Naive B cell (primary cell): ENCODE results near the gene NDUFS2. TPM values are rescaled to one million over a fixed set of nuclear protein-coding genes. Genes with fewer than 3 reads are reported as not detected.

Source experiments
- ATAC-seq, 2 donors: fragments of 150-1000 bp; cut with Tn5 transposase; 2 replicates each; pipeline ENCODE4 v1.10.0; 2021; ENCODE audit warnings: low read depth in 2 of 2, mild to moderate bottlenecking in 2 of 2, moderate library complexity in 2 of 2
- DNase-seq: peaks from one replicate; pipeline ENCODE4 v3.0.0; 2022
- H3K27ac Mint-ChIP-seq, 6 donors: one replicate each; pipeline ENCODE4 v1.8.0; 2020 to 2022; ENCODE audit warnings: mild to moderate bottlenecking in 6 of 6, mixed read lengths in 6 of 6, moderate library complexity in 5 of 6, inconsistent platforms in 2 of 6
- H3K27me3 Mint-ChIP-seq, 3 donors: one replicate each; pipeline ENCODE4 v1.8.0; 2021 to 2022; ENCODE audit warnings: mixed read lengths in 3 of 3, mild to moderate bottlenecking in 1 of 3
- H3K36me3 Mint-ChIP-seq, 2 donors: one replicate each; pipeline ENCODE4 v1.8.0; 2020 to 2022; ENCODE audit warnings: mixed read lengths in 2 of 2, inconsistent platforms in 1 of 2, mild to moderate bottlenecking in 1 of 2
- H3K4me1 Mint-ChIP-seq, 3 donors: one replicate each; pipeline ENCODE4 v1.8.0; 2020 to 2022; ENCODE audit warnings: mixed read lengths in 3 of 3, inconsistent platforms in 1 of 3, mild to moderate bottlenecking in 1 of 3, moderate library complexity in 1 of 3
- H3K4me3 Mint-ChIP-seq, 8 donors: one replicate each; pipeline ENCODE4 v1.8.0; 2020 to 2022; ENCODE audit warnings: mild to moderate bottlenecking in 8 of 8, mixed read lengths in 8 of 8, moderate library complexity in 8 of 8, inconsistent platforms in 2 of 8
- H3K9me3 Mint-ChIP-seq, 7 donors: one replicate each; pipeline ENCODE4 v1.8.0; 2020 to 2022; ENCODE audit warnings: mixed read lengths in 7 of 7, mild to moderate bottlenecking in 5 of 7, inconsistent platforms in 2 of 7, moderate library complexity in 1 of 7
- polyA plus RNA-seq, 6 donors: library from polyadenylated mRNA; unstranded; fragments of 300-500 nt; fragmentation: Illumina TruSeq; gene quantifications; one replicate each; pipeline ENCODE4 v1.2.3, GENCODE V29; 2021; ENCODE audit warnings: low read depth in 6 of 6

Gene NDUFS2
- polyA plus RNA-seq, 6 donors from 2014 or later, result 66.1 to 98.8 (median 87.7) TPM

DNA sequence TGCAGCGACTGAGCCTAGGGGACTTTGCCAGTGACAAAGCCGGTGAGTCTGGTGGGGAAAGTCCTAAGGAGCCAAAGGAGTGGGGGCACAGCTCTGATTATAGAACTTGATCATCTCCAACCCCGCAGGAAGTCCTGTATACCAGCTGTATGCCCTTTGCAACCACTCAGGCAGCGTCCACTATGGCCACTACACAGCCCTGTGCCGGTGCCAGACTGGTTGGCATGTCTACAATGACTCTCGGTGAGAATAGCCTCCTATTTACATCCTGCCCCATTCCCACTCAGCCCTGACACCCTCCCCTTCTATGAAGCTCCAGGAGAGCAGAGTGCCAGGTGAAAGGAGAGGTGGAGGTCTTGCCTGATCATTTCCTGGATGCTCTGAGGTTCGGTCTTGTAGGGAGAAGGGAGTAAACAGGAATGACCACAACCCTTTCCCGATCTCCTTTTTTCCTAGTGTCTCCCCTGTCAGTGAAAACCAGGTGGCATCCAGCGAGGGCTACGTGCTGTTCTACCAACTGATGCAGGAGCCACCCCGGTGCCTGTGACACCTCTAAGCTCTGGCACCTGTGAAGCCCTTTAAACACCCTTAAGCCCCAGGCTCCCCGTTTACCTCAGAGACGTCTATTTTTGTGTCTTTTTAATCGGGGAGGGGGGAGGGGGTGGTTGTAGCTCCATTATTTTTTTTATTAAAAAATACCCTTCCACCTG lies 37.1 kb upstream of the NDUFS2 start:
- no peaks in the 10 kb centered on the region for H3K27me3 Mint-ChIP-seq
- no peak for ATAC-seq
- peaks cover 60 to 78% (median 68%) of the 10 kb centered on the region in 3 donors for H3K4me1 Mint-ChIP-seq
- H3K27ac Mint-ChIP-seq, result peak overlapping the region; percentile 92 to 99 (median 98)
- H3K4me3 Mint-ChIP-seq, result peak overlapping the region in 6 of 8 donors; percentile 60 to 96 (median 81)
- no peak for DNase-seq
- H3K9me3 Mint-ChIP-seq, result no peaks in the 10 kb centered on the region
- peaks cover 0 to 12% of the 10 kb centered on the region in 2 donors for H3K36me3 Mint-ChIP-seq

DNA sequence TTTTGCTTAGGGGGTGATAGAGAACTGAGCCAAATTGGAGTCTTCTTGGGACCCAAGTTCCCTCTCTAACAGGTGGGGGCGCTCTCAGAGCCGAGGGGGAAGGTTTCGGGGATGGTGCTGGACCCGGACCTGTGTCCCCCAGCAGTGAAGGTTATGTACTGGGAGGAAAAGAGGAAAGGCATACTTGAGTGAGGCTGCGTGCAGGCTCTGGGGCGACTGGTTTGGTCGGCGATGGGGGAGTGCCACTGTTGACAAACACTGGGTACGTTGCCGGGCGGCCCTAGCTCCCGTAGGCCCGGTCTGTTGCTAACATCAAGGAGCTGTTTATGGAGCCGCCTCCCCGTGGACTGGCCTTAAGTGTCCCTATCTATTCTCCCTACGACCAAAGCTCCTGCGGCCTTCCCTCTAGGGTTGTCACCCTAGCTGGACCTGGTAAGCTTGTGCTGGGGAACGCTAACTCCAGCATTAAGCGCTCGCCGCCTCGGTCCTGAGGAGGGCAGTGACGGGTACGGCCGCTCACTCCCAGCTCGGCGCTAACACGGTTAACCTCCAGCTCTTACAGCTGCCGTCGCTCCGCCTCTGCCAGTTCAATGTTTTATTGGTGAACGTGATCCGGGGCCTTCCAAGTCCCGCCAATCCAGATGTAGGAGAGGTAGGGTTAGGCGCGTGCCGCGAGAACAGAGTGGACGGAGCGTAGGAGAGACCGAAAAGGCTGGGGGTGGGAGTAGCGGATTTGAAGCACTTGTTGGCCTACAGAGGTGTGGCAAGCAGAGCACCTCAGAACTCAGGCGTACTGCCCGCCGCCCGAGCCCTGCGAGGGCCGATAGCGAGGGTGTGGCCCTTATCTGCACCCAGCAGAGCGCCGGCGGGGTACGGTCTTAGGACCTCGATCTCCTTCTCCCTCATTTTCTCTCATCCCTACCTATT lies 36.2 kb upstream of the NDUFS2 start, which contains the start of gene PPOX:
Gene PPOX (plus strand): TSS at position 685 of the 927 bp plus-strand sequence. CDS start 422 bp downstream, outside the sequence.
- Mint-ChIP-seq H3K4me1 (peaks cover 55 to 69% (median 59%) of the 10 kb centered on the region in 3 donors), H3K27me3 (no peaks in the 10 kb centered on the region), H3K4me3 (peak within 1 kb of the TSS; percentile 74 to 96 (median 96)), H3K9me3 (no peaks in the 10 kb centered on the region), H3K36me3 (peaks cover 0 to 16% of the 10 kb centered on the region in 2 donors), H3K27ac (peak within 1 kb of the TSS; percentile 92 to 99 (median 98))
- ATAC-seq (peak; percentile 90 to 91), DNase-seq (peak; percentile 93)

DNA sequence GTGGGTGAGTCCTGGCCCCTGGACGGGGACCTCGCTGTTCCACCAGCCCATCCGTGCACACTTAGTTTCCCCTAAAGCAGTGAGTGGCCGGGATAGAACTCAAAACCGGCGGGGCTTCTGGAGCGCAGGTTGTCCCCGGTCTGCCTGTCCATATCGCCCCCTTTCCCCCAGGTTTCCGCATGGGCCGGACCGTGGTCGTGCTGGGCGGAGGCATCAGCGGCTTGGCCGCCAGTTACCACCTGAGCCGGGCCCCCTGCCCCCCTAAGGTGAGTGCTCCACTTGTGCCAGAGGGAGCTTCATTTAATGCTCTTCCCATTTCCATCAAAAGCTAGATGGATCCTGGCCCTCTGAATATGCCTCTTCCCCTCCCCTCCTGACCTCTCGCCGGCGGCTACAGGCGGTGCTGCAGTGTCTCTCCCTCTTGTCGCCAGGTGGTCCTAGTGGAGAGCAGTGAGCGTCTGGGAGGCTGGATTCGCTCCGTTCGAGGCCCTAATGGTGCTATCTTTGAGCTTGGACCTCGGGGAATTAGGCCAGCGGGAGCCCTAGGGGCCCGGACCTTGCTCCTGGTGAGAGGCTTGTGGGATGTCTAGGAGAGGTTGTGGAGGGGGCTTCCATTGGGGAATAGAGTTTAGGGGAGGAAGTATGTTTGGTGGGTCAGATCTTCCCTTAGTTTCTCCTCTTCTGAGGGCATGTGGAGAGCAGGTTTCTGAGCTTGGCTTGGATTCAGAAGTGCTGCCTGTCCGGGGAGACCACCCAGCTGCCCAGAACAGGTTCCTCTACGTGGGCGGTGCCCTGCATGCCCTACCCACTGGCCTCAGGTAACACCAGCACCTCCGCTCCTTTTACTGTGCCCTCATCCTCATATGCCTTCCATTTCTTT lies 35.3 kb upstream of the NDUFS2 start:
- no peak for DNase-seq
- Mint-ChIP-seq H3K36me3 (peaks cover under 1 to 25% of the 10 kb centered on the region in 2 donors), H3K4me1 (peaks cover 48 to 60% (median 50%) of the 10 kb centered on the region in 3 donors), H3K9me3 (no peaks in the 10 kb centered on the region), H3K27ac (peak overlapping the region; percentile 92 to 99 (median 98)), H3K27me3 (no peaks in the 10 kb centered on the region), H3K4me3 (peak overlapping the region; percentile 74 to 96 (median 96))
- ATAC-seq, result no peak

- Mint-ChIP-seq H3K36me3 (peaks cover 7 to 22% of the 10 kb centered on the region in 2 donors), H3K9me3 (no peaks in the 10 kb centered on the region), H3K4me3 (peak overlapping the region in 5 of 8 donors; percentile 47 to 88 (median 76)), H3K27me3 (no peaks in the 10 kb centered on the region), H3K27ac (peak overlapping the region in 2 of 6 donors; percentile 34 to 78), H3K4me1 (peaks cover 33 to 55% (median 48%) of the 10 kb centered on the region in 3 donors)
- ATAC-seq (no peak), DNase-seq (no peak)
These were observed 33.3 kb upstream of the NDUFS2 start for GRCh38 chr1:161168906-161169305.

GRCh38 chr1:161171191-161171590 lies 31.0 kb upstream of the NDUFS2 start:
- H3K27ac Mint-ChIP-seq, result peak overlapping the region in 2 of 6 donors; percentile 36
- no peaks in the 10 kb centered on the region for H3K9me3 Mint-ChIP-seq
- no peaks in the 10 kb centered on the region for H3K27me3 Mint-ChIP-seq
- H3K4me1 Mint-ChIP-seq, result peaks cover 44 to 57% (median 52%) of the 10 kb centered on the region in 3 donors
- peaks cover 12 to 30% of the 10 kb centered on the region in 2 donors for H3K36me3 Mint-ChIP-seq
- H3K4me3 Mint-ChIP-seq, result peak overlapping the region in 2 of 8 donors; percentile 2 to 56
- ATAC-seq (no peak), DNase-seq (no peak)

DNA sequence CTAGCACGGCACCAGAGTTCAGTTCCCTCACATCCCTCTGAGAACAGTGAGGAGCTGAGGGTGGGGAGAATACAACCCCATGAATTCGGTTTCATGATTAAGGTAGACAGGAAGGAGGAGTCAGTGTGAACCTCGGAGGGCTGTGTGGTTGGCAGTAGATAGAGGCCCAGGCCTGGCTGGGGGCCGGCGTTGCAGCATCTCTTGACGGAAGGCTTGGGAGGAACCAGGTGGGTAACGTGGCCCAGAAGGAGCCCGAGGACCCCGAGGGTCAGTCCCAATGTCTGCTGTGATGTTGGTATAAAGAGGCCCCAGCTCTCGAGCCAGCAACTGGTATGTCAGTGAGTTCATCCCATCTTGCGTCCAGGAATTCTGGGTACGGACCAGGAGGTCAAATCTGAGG lies 30.5 kb upstream of the NDUFS2 start:
- H3K36me3 Mint-ChIP-seq, result peaks cover 12 to 30% of the 10 kb centered on the region in 2 donors
- H3K4me1 Mint-ChIP-seq, result peaks cover 45 to 61% (median 52%) of the 10 kb centered on the region in 3 donors
- DNase-seq, result no peak

DNA sequence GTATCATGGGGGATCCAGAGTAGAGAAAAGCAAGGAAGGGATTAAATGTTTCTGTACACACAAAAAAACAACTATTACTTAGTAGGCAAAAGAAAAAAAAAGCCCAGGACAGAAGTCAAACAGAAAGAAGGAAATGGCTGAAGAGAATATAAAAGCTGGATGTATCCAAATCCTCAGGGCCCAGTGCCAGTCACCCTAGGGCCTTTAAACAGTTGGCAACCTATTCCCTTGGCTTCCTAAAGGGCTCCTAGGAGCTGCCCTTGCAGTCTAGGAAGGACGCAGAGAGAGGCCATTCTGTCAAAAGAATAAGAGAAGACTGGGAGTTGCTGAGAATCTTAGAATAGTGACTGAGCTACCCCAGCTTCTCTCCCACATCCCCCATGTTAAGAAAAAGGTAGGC lies 29.8 kb upstream of the NDUFS2 start:
- Mint-ChIP-seq H3K27ac (peak overlapping the region in 2 of 6 donors; percentile 49 to 95), H3K4me1 (peaks cover 43 to 59% (median 52%) of the 10 kb centered on the region in 3 donors), H3K4me3 (peak overlapping the region in 2 of 8 donors; percentile 56 to 79), H3K36me3 (peaks cover 12 to 30% of the 10 kb centered on the region in 2 donors), H3K9me3 (no peaks in the 10 kb centered on the region), H3K27me3 (no peaks in the 10 kb centered on the region)
- ATAC-seq, result no peak
- DNase-seq, result no peak

More for the DNA sequence above, 30.5 kb upstream of the NDUFS2 start:
- Mint-ChIP-seq H3K27me3 (no peaks in the 10 kb centered on the region), H3K9me3 (no peaks in the 10 kb centered on the region), H3K27ac (no peak overlapping the region), H3K4me3 (peak overlapping the region in 1 of 8 donors; percentile 56)
- no peak for ATAC-seq

DNA sequence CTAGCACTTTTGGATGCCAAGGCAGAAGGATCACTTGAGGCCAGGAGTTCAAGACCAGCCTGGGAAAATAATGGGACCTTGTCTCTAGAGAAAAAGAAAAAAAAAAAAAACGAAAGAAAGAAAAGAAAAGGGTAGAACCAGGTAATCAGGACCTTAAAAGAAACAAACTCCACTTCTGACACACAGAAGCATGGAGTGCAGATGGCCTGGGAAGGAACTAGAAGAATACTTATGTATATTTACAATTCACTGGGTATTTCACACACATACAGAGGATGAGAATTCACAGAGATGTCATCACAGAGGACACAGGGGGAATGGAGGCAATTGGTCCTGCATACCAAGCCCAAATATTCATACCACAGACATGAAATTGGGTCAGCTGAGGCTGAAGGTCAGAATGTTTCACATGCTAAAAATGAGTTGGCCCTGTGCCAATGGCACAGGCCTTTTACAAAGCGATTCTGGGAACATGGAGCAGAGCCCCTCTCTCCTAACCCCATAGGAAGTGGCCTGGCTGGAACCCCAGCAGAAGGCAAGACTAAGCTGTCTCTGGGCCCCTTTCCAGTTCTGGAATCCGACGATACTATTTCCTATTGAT lies 29.3 kb upstream of the NDUFS2 start:
- Mint-ChIP-seq H3K36me3 (peaks cover 12 to 30% of the 10 kb centered on the region in 2 donors), H3K27ac (peak overlapping the region in 1 of 6 donors; percentile 24), H3K4me3 (peak overlapping the region in 1 of 8 donors; percentile 92), H3K9me3 (no peaks in the 10 kb centered on the region), H3K4me1 (peaks cover 46 to 59% (median 52%) of the 10 kb centered on the region in 3 donors), H3K27me3 (no peaks in the 10 kb centered on the region)
- no peak for ATAC-seq
- no peak for DNase-seq

DNA sequence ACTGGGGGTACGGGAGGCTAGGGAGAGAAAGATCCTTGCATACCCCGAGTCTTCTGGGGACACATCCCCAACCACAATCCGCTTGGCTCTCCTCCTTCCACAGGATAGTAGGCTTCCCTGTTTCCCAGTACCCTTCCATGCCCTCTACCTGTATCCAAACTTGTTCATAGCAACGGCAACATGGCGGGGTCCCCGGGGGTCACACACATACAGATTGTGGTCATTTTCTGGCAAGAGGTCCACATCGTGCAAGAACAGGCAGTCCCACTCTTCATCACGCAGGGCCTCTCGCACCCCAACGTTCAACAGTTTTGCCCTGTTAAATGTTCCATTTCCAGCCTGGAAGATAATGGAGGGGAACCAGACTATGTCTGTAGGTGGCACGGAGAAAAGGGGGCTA lies 28.5 kb upstream of the NDUFS2 start:
- DNase-seq (no peak), ATAC-seq (no peak)
- Mint-ChIP-seq H3K4me3 (peak overlapping the region in 1 of 8 donors; percentile 92), H3K36me3 (peaks cover 12 to 30% of the 10 kb centered on the region in 2 donors), H3K4me1 (peaks cover 43 to 58% (median 50%) of the 10 kb centered on the region in 3 donors), H3K27me3 (no peaks in the 10 kb centered on the region), H3K9me3 (no peaks in the 10 kb centered on the region), H3K27ac (peak overlapping the region in 2 of 6 donors; percentile 24 to 59)

- H3K9me3 Mint-ChIP-seq, result no peaks in the 10 kb centered on the region
- H3K36me3 Mint-ChIP-seq, result peaks cover 12 to 30% of the 10 kb centered on the region in 2 donors
- H3K27ac Mint-ChIP-seq, result peak overlapping the region in 4 of 6 donors; percentile 8 to 70 (median 32)
- DNase-seq (no peak), ATAC-seq (no peak)
- H3K4me3 Mint-ChIP-seq, result peak overlapping the region in 6 of 8 donors; percentile 22 to 99 (median 75)
- H3K4me1 Mint-ChIP-seq, result peaks cover 42 to 58% (median 52%) of the 10 kb centered on the region in 3 donors
- H3K27me3 Mint-ChIP-seq, result no peaks in the 10 kb centered on the region
These were observed 27.3 kb upstream of the NDUFS2 start for GRCh38 chr1:161174911-161175310.

DNA sequence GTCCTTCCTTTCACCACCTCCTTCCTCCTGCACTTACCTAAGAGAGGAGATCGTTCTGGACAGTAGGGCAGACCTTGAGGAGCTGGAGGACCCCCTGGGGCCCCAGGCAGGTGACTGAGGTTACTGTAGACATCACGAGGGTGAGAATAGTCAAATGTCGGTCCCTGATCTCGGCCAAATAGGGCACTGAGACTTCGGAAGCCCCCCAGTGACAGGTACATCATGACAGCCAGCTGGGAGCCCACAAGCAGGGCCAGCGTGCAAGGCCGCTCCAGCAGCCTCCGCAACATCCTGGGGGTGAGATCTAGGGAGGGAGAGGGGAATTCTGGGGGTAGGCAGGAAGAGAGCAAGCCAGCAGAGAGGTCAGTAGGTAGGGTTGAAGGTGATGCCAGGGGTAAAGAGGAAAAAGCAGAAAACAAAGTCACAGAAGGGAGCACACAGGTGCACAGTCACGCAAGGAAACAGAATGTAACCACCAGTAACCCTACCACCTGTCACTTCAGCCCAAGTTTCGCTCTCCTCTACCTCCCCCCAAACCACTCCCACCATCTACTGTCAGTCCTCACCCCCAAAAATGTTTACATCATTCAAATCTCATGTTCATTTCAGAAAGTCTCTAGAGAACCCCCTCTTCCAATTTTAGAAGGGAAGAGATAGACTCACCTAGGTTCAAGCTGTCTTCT lies 26.3 kb upstream of the NDUFS2 start:
- Mint-ChIP-seq H3K9me3 (no peaks in the 10 kb centered on the region), H3K27me3 (no peaks in the 10 kb centered on the region), H3K27ac (peak overlapping the region; percentile 85 to 99 (median 96)), H3K36me3 (peaks cover 12 to 27% of the 10 kb centered on the region in 2 donors), H3K4me1 (peaks cover 48 to 67% (median 60%) of the 10 kb centered on the region in 3 donors), H3K4me3 (peak overlapping the region; percentile 89 to 100 (median 99))
- ATAC-seq, result no peak
- no peak for DNase-seq
